HG02571 (cell line): Measurements from ENCODE around the gene TPPP.
"Not testable (repeated sequence)": the region's sequence is repeated elsewhere in the genome, so short reads cannot be mapped to it uniquely, and the experiment has no call there.

ENCODE experiments used
- ATAC-seq: cut with Tn5 transposase; IDR thresholded peaks from one replicate; pipeline ENCODE4 v1.9.1; 2021; ENCODE audit warnings: mild to moderate bottlenecking, moderate library complexity; ENCODE audit not compliant: unreplicated experiment

TPPP gene

DNA sequence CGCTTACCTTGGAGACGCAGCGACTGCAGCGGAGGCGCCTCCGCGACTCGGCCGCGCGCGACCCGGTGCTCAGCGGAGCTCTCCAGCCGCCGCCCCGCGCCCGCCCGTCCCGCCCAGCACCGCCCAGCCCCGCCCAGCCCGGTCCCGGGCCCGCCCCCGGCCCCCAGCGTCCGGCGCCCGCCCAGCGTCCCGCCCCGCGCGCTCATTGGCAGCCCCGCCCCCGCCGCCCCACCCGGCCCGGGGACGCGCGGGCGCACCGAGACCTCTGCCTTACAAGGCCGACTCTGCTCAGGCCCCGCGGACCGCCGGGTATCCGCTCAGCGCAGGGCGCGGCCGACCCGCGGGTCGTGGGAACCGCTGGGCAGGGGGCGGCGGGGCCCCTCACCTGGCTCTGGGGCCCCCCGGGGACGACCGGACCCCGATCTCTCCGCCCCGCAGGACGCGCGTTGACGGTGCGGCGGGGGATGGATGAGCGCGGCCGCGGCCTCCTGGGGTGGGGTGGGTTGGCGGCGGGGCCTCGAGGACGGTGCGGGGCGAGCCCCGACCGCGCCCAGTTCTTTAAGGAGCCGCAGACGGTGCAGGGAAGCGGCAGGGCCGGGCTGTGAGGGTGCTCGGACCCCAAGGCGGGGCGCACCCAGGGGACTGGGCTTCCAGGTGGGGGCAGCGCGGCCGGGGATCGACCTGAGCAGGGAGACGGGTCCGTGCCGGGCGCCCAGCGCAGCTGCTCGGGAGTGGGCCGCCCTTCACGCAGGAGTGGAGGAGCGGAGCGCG lies at the start of gene TPPP:
Gene TPPP (minus strand): TSS at position 82 of the 771 bp plus-strand sequence. CDS start 15,292 bp downstream, outside the sequence.
- peak; percentile 79 for ATAC-seq

DNA sequence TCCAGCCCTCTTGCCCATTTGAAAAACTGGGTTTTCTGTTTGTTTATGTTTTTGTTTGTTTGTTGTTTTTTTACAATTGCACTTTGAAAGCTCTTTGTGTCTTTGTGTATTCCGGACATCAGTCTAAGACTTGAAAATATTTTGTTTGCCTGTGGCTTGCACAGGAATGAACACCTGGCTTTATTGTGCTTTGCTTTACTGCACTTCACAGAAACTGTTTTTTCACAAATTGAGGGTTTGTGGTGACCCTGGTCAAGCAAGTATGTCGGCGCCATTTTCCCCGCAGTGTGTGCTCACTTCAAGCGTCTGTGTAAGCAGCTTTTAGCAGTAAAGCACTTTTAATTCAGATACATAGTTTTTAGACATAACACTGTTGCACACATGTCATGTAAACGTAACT lies 49.1 kb upstream of the TPPP start:
- ATAC-seq: not testable (repeated sequence)

DNA sequence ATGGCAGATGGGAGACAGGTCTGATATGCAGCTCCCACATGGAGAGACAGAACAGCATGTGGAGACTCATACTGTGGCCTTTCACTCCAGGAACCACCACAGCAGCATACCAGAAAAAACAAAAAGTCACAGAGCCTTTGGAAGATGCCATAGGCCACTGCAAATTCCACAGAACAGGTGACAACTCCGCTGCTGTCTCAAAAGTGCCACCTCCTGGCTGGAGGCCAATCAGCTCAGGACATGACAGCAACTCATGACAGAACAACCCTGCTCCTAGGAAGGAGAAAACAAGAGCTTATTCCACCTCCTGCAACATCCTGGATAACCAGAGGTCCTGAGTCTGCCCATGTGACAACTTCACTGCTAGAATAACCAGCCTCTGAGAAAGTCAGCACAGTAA lies 41.0 kb upstream of the TPPP start:
- ATAC-seq: not testable (repeated sequence)

DNA sequence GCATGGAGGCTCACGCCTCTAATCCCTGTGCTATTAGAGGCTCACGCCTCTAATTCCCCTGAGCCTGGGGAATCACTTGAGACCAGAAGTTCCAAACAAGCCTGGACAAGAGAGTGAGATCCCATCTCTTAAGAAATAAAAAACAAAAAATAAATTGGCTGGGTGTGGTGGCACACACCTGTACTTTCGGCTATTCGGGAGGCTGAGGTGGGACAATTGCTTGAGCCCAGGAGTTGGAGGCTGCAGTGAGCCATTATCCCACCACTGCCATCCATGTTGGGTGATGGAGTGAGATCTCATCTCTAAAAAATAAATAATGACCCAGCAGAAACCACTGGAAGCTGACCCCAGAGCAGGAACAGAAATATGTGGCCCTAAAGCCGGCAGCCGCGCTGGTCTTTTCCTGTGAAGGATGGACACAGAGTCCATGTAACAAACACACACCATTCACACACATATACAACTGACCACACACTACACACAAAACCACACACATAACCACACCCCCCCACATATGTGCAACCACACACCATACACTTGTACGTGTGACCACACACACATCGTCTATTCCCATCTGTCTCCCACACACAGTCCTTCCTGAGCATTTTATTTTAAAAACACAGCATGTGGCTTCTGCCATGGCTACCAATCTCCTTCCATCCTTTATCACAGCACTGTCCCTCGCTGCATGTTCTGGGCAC lies 39.8 kb upstream of the TPPP start:
- not testable (repeated sequence) for ATAC-seq

DNA sequence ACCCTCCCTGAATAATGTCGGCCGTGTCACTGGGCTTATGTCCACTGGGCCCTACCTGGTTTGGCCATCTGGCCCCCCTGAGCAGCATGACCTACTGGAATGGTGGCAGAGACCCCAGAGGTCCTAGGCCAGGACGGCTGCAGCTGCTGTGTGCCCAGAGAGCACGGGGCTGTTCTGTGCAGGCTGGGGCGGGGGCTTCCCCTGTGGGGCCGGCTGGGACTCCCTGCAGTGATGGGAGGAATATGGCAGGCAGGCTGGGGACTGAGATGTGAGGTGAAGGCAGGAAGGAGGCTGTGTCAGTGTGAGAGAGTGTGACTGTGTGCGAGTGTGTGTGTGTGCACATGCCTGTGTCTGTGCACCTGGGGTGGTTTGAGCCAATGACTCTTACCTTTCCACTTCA lies 36.1 kb upstream of the TPPP start:
- ATAC-seq: not testable (repeated sequence)

DNA sequence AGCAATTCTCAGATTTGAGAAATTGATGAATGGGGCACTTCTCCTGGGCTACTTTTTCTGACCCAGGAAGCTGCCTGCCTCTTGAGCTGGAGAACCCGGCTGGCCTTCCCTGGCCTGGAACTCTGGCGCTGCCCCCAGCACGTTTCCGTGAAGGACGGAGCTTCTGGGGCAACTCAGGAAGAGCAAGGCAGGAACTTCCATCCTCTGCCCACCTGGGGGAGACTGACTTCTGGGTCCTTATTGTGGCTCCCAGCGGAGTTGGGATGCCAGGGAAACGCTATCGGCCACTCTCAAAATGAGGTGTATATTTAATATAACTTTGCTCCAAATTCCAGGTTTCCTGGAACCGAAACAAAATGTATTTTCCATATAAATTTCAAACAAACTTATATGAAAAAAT lies 33.9 kb upstream of the TPPP start:
- ATAC-seq: not testable (repeated sequence)

DNA sequence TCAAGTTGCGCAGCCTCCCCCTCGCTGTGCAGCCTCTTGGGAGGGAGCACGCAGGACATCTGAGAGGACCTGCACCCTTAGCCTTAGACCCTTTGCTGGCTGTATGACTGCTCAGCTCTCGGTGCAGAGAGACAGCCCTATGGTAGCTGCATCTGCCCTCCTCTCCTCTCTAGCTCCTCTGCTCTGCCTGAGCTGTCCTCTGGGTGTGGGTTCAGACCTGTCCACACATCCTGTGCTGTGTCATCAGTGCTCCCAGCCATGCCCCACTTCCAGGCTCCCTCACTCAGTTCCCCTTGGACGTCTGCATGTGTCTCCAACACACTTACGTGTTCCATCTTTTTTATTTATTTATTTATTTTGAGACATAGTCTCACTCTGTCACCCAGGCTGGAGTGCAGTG lies 30.7 kb upstream of the TPPP start:
- ATAC-seq: not testable (repeated sequence)

DNA sequence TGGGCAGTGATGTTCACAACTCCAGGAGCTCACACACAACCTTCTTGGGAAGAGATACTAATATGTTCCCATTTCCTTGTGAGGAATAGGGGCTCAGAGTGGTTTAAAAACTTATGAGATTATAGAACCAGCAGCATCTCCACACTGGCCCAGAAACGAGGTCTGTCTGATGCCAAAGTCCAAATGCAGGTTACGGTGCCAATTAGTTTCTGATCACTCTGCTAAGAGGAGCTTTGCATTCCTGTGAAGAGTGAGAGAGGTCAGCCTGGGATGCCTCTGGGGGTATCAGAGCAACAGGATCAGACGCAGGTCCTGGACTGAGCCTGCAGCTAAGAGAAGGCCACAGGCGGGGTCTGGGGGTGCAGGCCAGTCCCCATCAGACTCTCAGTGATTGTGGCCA lies 30.2 kb upstream of the TPPP start:
- ATAC-seq: not testable (repeated sequence)

DNA sequence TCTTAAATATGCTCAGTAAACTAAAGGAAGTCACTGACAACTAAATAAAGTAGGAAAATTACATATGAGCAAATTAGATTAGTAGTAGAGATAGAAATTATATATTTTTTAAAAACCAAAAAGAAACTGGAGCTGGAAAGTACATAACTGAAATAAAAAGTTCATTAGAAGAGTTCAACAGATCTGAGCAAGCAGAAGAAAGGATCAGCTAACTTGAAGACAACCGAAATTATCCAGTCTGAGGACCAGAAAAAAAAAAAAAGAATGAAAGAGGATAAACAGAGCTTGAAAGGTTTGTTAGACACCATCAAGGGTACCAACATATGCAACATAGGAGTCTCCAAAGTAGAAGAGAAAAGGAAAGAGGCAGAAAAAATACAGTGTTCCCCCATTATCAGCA lies 26.2 kb upstream of the TPPP start:
- not testable (repeated sequence) for ATAC-seq

DNA sequence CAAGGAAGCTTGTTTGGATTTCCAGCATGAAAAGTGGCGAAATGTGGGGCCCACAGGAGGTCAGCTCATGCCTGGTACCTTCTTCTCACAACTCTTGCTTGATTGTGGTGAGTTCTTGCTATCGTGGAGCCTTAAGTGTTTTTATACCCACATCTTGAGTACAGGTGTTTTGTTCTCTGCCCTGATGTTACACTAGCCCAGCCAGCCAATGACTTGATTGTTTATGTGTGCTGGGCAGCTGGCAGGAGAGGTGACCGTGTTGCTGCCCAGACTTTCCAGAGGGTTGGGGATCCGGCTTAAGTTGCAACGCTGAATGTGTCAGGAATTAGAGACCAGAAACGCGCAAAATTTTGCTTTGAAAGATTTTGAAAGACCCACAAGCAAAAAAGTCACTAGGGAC lies 24.0 kb upstream of the TPPP start:
- no peak for ATAC-seq

DNA sequence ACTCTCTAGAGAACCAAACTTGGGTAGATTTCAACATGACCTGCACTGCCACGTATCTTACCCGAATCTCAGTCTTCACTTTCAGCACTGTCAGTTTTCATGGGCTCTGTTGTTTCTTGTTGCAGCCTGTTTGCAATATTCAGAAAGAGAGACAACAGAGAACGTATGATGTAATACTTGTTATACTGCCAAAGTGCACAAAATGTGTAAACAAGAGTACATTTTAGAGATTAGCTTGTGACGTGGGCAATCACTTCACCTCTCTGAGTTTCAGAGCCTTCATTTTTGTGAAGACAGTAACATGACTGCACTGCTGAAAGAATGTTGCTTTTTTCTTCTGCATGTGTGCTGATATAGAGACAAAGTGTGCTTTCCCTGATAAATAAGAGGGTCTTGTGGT lies 23.6 kb upstream of the TPPP start:
- ATAC-seq: not testable (repeated sequence)

DNA sequence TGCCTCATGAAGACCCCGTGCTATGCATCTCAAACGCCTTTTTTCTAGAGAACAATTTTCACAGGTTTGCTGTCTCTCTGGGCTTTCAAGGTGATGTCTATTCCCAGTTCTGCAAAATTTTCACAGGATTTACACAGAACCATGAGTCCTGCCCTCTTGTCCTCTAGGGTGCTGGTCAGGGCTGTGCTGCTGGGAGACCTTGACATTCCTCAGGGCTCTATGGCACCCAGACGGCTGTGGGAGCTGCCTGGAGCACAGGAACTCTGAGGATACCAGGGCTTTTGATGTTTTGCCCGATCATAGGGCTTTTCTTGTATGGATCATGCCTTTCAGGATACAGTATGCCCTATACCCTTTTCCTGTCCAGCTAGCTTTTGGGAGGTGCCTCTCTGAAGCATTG lies 22.5 kb upstream of the TPPP start:
- ATAC-seq: not testable (repeated sequence)

DNA sequence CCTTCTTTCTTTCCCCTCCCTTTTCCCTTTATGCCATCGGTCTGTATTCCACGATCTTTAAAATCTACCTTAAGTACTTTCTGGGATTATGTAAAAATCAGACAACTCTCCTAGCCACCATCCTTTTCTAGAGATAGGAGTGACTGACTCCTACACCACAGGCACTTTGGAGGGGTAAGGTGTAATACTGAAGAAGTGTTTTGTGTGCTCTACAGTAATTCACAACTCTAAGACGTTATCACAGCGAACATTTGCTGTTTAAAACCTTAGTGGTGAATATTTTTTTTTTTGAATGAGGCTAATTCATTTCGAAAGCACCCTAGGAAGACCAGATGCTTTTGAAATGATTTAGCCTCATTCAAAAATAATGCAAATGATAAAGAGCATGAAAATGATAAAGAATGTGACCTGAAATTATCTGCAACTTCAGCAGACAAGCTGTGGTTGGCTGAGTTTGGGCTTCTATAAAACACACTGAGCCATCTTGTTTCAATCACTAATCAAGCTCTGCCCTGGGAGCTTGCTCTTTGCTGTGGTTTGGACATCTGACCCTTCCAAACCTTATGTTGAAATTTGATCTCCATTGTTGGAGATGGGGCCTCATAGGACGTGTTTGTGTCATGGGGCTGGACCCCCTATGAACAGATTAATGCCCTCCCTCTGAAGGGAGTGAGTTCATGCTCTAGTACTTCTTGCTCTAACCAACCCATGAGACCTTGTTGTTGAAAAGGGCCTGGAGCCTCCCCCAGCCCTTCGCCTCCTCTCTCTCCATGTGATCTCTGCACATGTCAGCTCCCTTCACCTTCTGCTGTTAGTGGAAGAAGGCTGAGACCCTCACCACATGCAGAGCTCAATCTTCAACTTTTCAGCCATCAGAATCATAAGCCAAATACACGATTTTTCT lies 21.3 kb upstream of the TPPP start:
- not testable (repeated sequence) for ATAC-seq

DNA sequence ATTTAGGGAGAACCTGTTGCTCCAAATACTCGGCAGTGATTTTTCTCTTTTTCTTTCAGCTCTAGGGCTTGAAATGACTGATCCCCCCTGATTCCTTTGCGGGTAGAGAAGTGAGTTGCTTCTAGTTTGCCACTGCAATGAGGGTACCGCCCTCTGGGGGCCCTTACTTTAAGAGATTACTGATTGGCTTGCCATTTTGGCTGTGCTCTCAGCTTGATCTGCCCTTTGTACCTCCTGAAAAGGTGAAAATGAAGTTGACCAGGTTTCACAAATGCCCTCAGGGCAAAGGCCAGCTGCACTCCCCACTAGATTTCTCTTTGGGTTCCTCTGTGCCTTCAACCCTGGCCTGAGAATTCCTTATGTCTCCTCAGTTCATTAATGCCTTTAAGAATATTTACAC lies 20.5 kb upstream of the TPPP start:
- ATAC-seq: not testable (repeated sequence)

DNA sequence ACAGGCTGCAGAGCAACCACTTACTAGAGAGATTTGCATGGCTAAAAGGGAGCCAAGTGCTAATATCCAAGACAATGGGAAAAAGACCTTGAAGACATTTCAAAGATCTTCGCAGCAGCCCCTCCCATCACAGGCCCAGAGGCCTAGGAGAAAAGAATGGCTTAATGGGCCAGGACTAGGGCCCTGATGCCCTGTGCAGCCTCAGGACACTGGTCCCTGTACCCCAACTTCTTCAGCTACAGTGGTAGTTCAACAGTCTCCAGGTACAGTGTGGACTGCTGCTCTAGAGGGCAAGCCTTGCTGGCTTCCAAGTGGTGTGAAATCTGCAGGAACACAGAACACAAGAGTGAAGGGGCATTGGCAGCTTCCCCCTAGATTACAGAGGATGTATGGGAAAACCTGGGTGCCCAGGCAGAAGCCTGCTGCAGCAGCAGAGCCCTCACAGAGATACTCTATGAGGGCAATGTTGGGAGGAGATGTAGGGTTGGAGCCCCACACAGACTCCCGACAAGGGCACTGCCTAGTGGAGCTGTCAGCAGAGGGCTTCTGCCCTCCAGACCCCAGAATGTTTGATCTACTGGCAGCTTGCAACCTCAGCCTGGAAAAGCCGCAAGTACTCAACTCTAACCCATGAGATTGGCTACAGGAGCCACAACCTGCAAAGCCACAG lies 15.8 kb upstream of the TPPP start:
- not testable (repeated sequence) for ATAC-seq

DNA sequence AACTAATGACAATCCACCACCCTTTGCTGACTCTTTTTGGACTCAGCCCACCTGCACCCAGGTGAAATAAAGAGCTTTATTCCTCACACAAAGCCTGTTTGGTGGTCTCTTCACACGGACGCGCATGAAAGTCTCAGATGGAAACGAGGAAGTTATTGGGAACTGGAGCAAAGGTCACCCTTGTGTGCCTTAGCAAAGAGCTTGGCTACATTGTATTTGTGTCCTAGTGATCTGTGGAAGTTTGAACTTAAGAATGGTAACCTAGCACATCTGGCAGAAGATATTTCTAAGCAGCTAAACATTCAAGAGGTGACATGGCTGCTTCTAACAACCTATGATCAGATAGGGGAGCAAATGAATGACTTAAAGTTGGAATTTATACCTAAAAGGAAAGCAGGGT lies 15.2 kb upstream of the TPPP start:
- ATAC-seq: not testable (repeated sequence)

DNA sequence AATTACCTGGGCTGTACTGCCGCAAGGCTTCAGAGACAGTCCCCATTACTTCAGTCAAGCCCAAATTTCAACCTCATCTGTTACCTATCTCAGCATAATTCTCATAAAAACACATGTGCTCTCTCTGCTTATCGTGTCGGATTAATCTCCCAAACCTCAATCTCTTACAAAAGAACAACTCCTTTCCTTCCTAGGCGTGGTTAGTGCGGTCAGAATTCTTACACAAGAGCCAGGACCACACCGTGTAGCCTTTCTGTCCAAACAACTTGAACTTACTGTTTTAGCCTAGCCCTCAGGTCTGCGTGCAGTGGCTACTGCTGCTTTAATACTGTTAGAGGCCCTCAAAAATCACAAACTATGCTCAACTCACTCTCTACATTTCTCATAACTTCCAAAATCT lies 13.0 kb upstream of the TPPP start:
- not testable (repeated sequence) for ATAC-seq

DNA sequence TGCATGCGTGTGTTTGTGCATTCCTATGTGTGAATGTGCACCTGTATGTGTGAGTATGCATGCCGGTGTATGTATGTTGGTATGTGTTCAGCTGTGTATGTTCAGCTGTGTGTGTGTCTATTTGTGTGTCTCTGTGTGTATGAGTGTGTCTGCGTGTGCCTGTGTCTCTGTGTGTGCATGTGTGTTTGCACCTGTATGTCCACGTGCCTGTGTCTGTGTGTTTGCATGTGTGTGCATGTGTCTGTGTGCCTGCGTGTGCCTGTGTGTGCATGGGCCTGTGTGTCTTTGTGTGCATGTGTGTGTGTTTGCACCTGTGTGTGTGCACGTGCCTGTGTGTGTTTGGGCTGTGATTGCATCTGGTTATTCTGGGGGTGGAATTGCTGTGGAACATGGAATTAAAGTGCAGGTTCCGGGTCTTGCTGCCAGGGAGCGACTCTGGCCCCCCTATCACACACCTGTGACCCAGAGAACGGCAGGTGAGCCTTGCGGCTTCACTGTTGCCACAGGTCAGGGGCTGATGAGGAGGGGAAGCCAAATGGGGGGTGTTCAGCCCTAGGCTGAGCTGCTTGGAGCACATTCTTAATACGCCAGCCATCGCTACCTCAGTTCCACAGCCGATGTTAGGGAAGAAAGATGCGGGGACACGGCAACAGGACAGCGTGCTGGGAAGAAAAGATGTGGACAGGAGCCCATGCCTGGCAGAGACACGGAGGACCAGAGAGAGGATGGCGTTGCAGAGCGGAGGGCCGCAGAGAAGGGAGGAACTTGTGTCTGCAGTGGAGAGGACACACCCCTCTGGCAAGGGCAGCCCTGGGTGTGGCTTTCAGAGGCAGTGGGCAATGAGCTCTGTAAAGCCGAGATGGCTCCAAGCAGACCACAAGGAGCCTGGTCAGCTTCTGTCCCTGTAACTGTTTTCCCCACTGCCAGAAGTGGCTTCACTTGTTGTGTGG lies 3.9 kb upstream of the TPPP start:
- ATAC-seq: not testable (repeated sequence)

DNA sequence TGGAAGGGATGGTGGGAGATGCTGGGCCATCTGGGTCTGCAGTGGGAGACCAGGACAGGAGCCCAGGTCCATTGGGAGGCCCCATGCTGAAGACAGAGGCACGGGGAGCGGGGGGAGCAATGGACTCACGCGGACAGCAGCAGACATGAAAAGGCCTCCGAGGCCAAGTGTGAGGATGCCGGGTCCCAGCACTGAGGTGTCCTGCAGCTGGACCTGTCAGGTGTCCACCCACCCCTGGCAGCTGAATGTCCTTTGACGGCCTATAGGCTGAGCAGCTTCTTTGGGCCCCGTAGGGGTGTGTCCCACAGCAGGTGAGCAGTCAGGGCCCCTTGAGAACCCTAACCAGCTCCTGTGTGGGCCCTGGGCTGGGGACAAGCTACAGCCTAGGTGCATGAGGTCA lies 3.0 kb upstream of the TPPP start:
- ATAC-seq: not testable (repeated sequence)
